HUES64 (cell line): ENCODE data around the gene PAM.

Experiments used
- H3K27ac ChIP-seq: 2 replicates; pipeline ENCODE4 v1.7.0; 2013; ENCODE audit warnings: low read depth, low read length, inconsistent platforms
- H3K27me3 ChIP-seq: 2 replicates; pipeline ENCODE4 v1.6.1; 2013; ENCODE audit warnings: mild to moderate bottlenecking, low read length; ENCODE audit not compliant: insufficient read depth
- H3K36me3 ChIP-seq: 2 replicates; pipeline ENCODE4 v1.6.1; 2013; ENCODE audit warnings: mild to moderate bottlenecking, low read length; ENCODE audit not compliant: insufficient read depth
- H3K4me1 ChIP-seq: 2 replicates; pipeline ENCODE4 v1.6.1; 2013; ENCODE audit warnings: mild to moderate bottlenecking, low read length, moderate library complexity; ENCODE audit not compliant: insufficient read depth
- H3K4me3 ChIP-seq: 2 replicates; pipeline ENCODE4 v1.5.1; 2013; ENCODE audit warnings: mild to moderate bottlenecking, low read length, moderate library complexity
- H3K9ac ChIP-seq: 2 replicates; pipeline ENCODE4 v1.6.1; 2013; ENCODE audit warnings: mild to moderate bottlenecking, low read depth, low read length
- H3K9me3 ChIP-seq: 2 replicates; pipeline ENCODE4 v1.6.1; 2013; ENCODE audit warnings: low read depth, low read length; ENCODE audit not compliant: insufficient read depth
- WGBS: fragments of 150-250, 120-280 bp; methylation state at CpG from one replicate; pipeline ENCODE4 v1.1.7; 2013; ENCODE audit warnings: missing lambda C conversion rate; 5-methylcytosine and 5-hydroxymethylcytosine counted together

PAM gene

GRCh38 chr5:103005276-103005675 is 250.2 kb downstream of the PAM start:
- H3K4me3 ChIP-seq: no peak overlapping the region
- no peaks in the 10 kb centered on the region for H3K27me3 ChIP-seq
- H3K4me1 ChIP-seq: no peaks in the 10 kb centered on the region
- no peak overlapping the region for H3K27ac ChIP-seq
- H3K9me3 ChIP-seq: no peaks in the 10 kb centered on the region
- H3K36me3 ChIP-seq: peaks cover 24% of the 10 kb centered on the region; the same call in 1 of the 2 replicates
- no peak overlapping the region for H3K9ac ChIP-seq

- H3K36me3 ChIP-seq: peaks cover 26% of the 10 kb centered on the region; the same call in 1 of the 2 replicates
- no peak overlapping the region for H3K27ac ChIP-seq
- no CpG with 5 or more reads among the region's 1 CpG for WGBS
- no peak overlapping the region for H3K9ac ChIP-seq
- no peaks in the 10 kb centered on the region for H3K4me1 ChIP-seq
- H3K27me3 ChIP-seq: no peaks in the 10 kb centered on the region
- H3K4me3 ChIP-seq: no peak overlapping the region
- no peaks in the 10 kb centered on the region for H3K9me3 ChIP-seq
Measured at GRCh38 chr5:103006921-103007320, 251.8 kb downstream of the PAM start.

GRCh38 chr5:103010168-103010567 is 255.1 kb downstream of the PAM start:
- H3K27me3 ChIP-seq: no peaks in the 10 kb centered on the region
- H3K9ac ChIP-seq: no peak overlapping the region
- 92% methylated on average over 2 of the region's 2 CpGs for WGBS
- H3K9me3 ChIP-seq: no peaks in the 10 kb centered on the region
- peaks cover 26% of the 10 kb centered on the region; the same call in 1 of the 2 replicates for H3K36me3 ChIP-seq
- no peak overlapping the region for H3K4me3 ChIP-seq
- no peak overlapping the region for H3K27ac ChIP-seq
- no peaks in the 10 kb centered on the region for H3K4me1 ChIP-seq

GRCh38 chr5:103013933-103014552 is 258.9 kb downstream of the PAM start:
- Histone ChIP-seq H3K9ac (no peak overlapping the region), H3K36me3 (peaks cover 6% of the 10 kb centered on the region; the same call in 1 of the 2 replicates), H3K4me3 (no peak overlapping the region), H3K9me3 (no peaks in the 10 kb centered on the region), H3K4me1 (no peaks in the 10 kb centered on the region), H3K27me3 (no peaks in the 10 kb centered on the region), H3K27ac (no peak overlapping the region)
- 92% methylated on average over 1 of the region's 1 CpG for WGBS

- 94% methylated on average over 2 of the region's 2 CpGs for WGBS
- H3K4me3 ChIP-seq: no peak overlapping the region
- H3K9me3 ChIP-seq: no peaks in the 10 kb centered on the region
- H3K4me1 ChIP-seq: no peaks in the 10 kb centered on the region
- H3K36me3 ChIP-seq: peaks cover 5% of the 10 kb centered on the region; the same call in 1 of the 2 replicates
- H3K9ac ChIP-seq: no peak overlapping the region
- H3K27me3 ChIP-seq: no peaks in the 10 kb centered on the region
- no peak overlapping the region for H3K27ac ChIP-seq
Measured at GRCh38 chr5:103014983-103015382, 259.9 kb downstream of the PAM start.

- Histone ChIP-seq H3K9ac (no peak overlapping the region), H3K4me3 (no peak overlapping the region), H3K36me3 (peaks cover 4% of the 10 kb centered on the region; the same call in 1 of the 2 replicates), H3K4me1 (no peaks in the 10 kb centered on the region), H3K9me3 (no peaks in the 10 kb centered on the region), H3K27ac (no peak overlapping the region), H3K27me3 (no peaks in the 10 kb centered on the region)
- WGBS: 98% methylated on average over 2 of the region's 2 CpGs
Measured at GRCh38 chr5:103016167-103016566, 261.1 kb downstream of the PAM start.

GRCh38 chr5:103019804-103020203 is 264.7 kb downstream of the PAM start:
- 100% methylated on average over 1 of the region's 1 CpG for WGBS
- H3K27me3 ChIP-seq: no peaks in the 10 kb centered on the region
- no peaks in the 10 kb centered on the region for H3K9me3 ChIP-seq
- H3K4me3 ChIP-seq: no peak overlapping the region
- no peaks in the 10 kb centered on the region for H3K4me1 ChIP-seq
- no peak overlapping the region for H3K9ac ChIP-seq
- H3K27ac ChIP-seq: no peak overlapping the region
- H3K36me3 ChIP-seq: peaks cover 15% of the 10 kb centered on the region; the same call in 1 of the 2 replicates

GRCh38 chr5:103021314-103021713 is 266.2 kb downstream of the PAM start:
- Histone ChIP-seq H3K4me1 (no peaks in the 10 kb centered on the region), H3K9ac (no peak overlapping the region), H3K9me3 (no peaks in the 10 kb centered on the region), H3K27ac (no peak overlapping the region), H3K27me3 (no peaks in the 10 kb centered on the region), H3K36me3 (peaks cover 16% of the 10 kb centered on the region; the same call in 1 of the 2 replicates), H3K4me3 (no peak overlapping the region)
- 96% methylated on average over 2 of the region's 2 CpGs for WGBS

- Histone ChIP-seq H3K27ac (no peak overlapping the region), H3K9ac (no peak overlapping the region), H3K4me1 (no peaks in the 10 kb centered on the region), H3K27me3 (no peaks in the 10 kb centered on the region), H3K36me3 (peaks cover 24% of the 10 kb centered on the region), H3K9me3 (no peaks in the 10 kb centered on the region), H3K4me3 (no peak overlapping the region)
- 72% methylated on average over 2 of the region's 2 CpGs for WGBS
Measured at GRCh38 chr5:103027267-103027666, 272.2 kb downstream of the PAM start.

GRCh38 chr5:103031607-103032006 is 276.5 kb downstream of the PAM start:
- Histone ChIP-seq H3K27ac (no peak overlapping the region), H3K4me3 (no peak overlapping the region), H3K27me3 (no peaks in the 10 kb centered on the region), H3K36me3 (peaks cover 16% of the 10 kb centered on the region), H3K9ac (no peak overlapping the region), H3K9me3 (peaks cover 16% of the 10 kb centered on the region), H3K4me1 (no peaks in the 10 kb centered on the region)

- H3K36me3 ChIP-seq: peaks cover 16% of the 10 kb centered on the region
- no peak overlapping the region for H3K27ac ChIP-seq
- H3K4me1 ChIP-seq: no peaks in the 10 kb centered on the region
- H3K27me3 ChIP-seq: no peaks in the 10 kb centered on the region
- no peak overlapping the region for H3K9ac ChIP-seq
- H3K4me3 ChIP-seq: no peak overlapping the region
- 96% methylated on average over 6 of the region's 6 CpGs for WGBS
- H3K9me3 ChIP-seq: peaks cover 16% of the 10 kb centered on the region
Measured at GRCh38 chr5:103033696-103034095, 278.6 kb downstream of the PAM start.
